Stimulated activated CD8-positive, alpha-beta memory T cell treated with anti-CD3 and anti-CD28 coated beads, Interleukin-12 subunit alpha, Interleukin-12 subunit beta, amount 100 ng/mL, for 4 hours (primary cell): ENCODE data around the gene BCAS3.
"Not testable (repeated sequence)": the region's sequence is repeated elsewhere in the genome, so short reads cannot be mapped to it uniquely, and the experiment has no call there.

ENCODE experiments used
- DNase-seq: peaks from one replicate; pipeline ENCODE4 v3.0.0-alpha.2; 2020; ENCODE audit warnings: low read depth

BCAS3 gene

GRCh38 chr17:61225178-61225882, 547.7 kb downstream of the BCAS3 start:
- DNase-seq, result no peak

DNA sequence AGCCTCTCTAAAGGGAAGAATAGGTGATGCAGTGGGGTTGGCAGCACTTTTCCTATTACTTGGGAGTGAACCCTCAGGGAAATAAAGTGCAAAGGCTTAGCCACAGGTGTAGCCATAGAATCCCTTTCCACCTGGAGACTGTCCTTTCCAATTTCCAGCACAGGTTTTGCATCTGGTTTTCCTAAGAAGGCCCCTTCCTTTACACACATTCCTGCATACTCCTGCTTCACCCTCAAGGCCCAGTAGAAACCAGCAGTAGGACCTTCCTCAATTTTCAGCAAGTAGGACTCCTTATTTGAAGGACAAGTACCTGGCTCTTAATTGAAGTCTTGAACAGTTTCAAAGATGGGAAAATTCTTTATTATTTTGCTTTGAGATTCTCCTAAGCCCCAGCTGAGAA, 550.2 kb downstream of the BCAS3 start:
- DNase-seq, result no peak

DNA sequence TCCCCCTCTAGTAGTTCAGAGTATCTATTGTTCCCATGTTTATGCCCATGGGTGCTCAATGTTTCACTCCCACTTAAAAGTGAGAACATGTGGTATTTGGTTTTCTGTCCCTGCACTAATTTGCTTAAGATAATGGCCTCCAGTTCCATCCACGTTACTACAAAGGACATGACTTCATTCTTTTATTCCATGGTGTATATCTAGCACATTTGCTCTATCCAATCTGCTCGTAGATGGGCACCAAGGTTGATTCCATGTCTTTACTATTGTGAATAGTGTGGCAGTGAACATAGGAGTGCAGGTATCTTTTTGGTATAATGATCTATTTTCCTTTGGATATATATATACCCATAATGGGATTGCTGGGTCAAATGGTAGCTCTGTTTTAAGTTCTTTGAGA, 552.8 kb downstream of the BCAS3 start:
- DNase-seq, result no peak

DNA sequence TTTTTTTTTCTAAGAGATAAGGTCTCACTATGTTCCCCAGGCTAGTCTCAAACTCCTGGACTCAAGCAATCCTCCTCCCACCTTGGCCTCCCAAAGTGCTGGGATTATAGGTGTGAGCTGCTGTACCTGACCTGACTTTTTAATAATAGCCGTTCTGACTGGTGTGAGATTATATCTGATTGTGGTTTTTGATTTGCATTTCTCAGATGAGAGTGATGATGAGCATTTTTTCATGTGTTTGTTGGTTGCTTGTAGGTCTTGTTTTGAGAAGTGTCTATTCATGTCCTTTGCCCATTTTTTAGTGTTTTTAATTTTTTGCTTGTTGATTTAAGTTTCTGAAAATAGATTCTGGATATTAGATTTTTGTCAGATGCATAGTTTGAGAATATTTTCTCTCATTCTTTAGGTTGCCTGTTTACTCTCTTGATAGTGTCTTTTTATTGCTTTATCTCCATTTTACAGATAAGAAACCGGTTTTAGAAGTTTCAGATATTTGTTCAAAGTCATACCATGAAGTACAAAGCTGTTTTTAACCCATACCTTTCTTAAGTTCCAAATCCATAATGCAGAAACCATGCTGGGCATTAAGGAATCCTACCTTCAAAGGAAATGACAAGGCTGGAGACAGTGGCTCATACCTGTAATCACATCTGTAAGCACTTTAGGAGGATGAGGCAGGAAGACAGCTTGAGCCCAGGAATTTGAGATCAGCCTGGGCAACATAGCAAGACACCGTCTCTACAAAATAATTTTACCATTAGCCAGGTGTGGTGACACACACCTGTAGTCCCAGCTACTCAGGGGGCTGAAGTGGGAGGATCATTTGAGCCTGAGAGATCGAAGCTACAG, 553.5 kb downstream of the BCAS3 start:
- DNase-seq, result no peak

GRCh38 chr17:61232871-61233270, 555.2 kb downstream of the BCAS3 start:
- DNase-seq, result no peak

DNA sequence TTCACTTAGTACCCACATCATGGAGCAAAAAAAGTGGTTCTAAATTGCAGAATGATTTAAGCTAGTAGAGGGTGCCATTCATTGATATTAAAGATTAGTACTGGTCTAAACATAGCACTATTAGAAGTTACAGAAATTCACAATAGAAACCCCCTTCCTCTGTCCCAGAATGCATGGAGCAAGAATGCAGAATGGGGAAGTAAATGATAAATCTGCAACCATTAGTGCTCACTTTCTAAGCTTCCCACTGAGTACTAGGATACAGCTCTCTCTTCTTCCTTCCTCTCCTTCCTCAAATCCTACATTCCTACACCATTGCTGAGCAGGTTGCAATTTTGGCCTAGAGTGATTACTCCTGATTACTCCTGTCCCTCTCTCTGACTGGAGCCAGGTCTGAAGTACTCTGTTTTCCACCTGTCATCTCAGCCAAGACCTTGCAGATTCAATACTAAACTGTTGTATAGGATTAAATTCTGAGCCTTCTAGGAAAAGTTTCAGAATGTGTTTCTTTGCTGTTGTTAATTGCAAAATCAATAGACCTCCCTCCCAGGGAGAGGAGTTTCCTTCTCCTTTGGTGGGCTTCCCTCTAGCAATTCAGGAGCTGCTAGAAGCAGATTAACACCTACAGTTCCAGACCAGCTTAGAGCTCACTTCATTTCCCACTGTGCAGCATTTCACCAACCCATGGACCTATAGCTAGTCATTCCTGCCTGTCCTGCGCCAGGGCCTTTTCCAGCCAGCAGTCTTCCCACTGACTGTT, 556.5 kb downstream of the BCAS3 start:
- no peak for DNase-seq

GRCh38 chr17:61235001-61235826, 557.6 kb downstream of the BCAS3 start:
- DNase-seq, result no peak

GRCh38 chr17:61235827-61236197, 558.2 kb downstream of the BCAS3 start:
- no peak for DNase-seq

DNA sequence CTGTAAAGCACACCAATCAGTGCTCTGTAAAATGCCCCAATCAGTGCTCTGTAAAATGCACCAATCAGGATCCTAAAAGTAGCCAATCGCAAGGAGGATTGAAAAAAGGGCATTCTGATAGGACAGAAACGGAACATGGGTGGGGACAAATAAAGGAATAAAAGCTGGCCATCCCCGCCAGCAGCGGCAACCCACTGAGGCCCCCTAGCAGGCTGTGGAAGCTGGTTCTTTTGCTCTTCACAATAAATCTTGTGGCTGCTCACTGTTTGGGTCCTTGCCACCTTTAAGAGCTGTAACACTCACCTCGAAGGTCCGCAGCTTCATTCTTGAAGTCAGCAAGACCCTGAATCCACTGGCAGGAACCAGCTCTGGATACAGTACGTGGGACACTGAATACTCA, 559.6 kb downstream of the BCAS3 start:
- no peak for DNase-seq

DNA sequence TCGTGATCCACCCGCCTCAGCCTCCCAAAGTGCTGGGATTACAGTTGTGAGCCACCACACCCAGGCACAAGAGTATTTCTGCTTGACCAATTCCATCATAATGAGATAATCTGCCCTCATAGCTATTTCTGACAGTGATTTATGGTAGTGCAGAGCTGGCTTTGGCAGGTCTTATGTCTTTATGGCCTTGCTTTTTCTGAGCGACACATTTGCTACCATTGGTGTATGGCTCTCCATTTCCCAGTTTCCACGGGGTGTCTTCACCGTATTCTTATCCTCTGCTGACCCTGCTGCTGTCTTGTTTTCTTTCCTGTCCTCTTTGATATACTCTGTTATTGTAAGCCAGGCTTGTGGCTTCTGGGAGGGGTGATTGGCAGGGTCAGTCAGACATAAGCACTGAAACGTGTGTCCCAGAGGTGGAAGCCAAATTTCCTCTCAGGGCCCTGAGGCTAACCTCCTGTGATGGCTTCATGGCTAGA, 560.8 kb downstream of the BCAS3 start:
- no peak for DNase-seq

DNA sequence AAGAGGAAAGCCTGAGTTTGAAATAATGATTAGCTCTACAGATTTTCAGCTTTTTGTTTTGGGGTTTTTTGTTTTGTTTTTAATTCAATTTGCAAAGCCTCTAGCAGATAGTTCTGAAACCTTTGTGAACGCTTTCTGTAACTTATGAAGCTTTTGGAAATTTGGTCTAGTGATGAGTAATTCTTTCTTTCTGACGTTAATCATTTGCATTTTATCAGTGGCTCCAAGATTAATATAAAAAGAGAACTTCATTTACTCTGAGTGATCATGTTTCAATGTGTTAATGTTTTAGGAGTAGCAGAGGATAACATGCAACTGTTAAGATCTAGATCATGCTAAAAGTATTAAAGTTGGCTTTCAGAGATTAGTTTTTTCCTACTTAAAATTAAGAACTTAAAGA, 561.7 kb downstream of the BCAS3 start:
- DNase-seq, result no peak

- DNase-seq, result no peak
These were observed 562.3 kb downstream of the BCAS3 start for GRCh38 chr17:61239953-61240352.

- no peak for DNase-seq
These were observed 563.3 kb downstream of the BCAS3 start for GRCh38 chr17:61240851-61241468.

GRCh38 chr17:61244988-61245387, 567.3 kb downstream of the BCAS3 start:
- DNase-seq, result not testable (repeated sequence)

GRCh38 chr17:61245706-61246135, 568.1 kb downstream of the BCAS3 start:
- no peak for DNase-seq

DNA sequence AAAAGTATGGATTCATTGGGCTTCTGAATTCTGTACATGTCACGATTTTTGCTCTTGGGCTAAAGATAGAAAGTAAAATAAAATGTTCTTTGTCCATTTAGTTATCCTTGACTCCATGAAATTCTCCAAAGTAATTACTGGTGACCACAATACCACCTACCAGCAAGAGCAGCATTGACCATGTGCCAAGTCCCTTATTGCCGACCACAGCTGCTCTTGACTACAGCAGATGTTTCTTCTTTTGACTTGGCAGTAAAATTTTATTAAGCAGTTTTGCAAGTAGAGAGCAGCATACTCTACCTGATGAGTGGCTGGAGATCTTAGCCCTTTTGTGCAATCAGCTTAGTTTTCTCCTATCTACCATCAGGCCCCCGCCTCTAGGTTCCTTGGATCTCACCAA, 569.8 kb downstream of the BCAS3 start:
- no peak for DNase-seq

DNA sequence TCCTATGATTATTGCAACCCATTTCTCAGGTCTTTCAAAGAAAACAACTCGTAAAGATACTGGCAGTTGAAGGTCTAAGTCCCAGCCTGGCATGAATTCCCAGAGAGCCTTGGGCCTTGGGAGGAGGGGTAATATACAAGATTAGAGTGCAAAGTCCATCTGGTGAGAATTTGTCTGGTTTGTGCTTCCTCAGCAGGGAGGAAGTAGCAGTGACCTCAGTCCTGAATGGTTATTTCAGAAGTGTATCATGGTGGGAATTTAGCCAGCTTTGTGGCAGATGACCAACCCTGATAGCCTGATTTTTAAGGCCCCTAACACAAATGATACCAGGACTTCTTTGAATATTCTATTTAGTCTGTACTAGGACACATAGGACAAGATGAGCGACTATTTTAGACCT, 570.7 kb downstream of the BCAS3 start:
- no peak for DNase-seq

DNA sequence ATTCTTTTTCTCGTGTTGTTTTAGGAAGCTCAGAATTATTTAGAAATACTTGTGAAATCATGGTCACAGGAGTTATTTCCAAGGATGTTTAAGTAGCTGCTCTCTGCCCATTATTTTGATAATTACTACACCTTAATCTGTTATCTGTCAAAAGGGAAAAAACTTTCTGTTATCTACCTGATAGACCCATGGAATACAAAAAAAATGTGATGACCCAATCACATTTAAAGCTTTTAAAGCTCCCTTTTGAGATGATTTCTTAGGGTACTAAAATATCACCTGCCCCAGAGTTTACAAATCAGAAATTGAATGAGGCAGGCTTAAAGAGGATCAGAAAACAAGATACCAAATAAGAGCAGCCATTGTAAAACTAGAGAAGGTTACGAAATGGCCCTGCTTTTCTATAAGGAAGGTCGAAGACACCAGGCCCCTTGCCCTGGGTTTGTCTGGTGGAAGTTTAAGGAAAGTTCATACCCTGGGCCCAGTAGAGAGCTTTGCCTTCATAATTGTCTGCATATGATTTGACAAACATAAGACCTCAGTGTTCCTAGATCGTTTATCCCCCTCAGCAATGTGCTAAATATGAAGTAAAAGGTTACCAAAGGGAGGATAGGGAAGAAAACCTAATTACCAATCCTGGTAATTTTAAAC, 572.1 kb downstream of the BCAS3 start:
- no peak for DNase-seq

GRCh38 chr17:61250335-61250890, 572.8 kb downstream of the BCAS3 start:
- no peak for DNase-seq
